H1 (cell line): Measurements from ENCODE around the gene ARID1B. TPM values are rescaled to one million over a fixed set of nuclear protein-coding genes. Genes with fewer than 3 reads are reported as not detected.

Source experiments
- ATF3 ChIP-seq: IDR thresholded peaks from 2 replicates; pipeline ENCODE4 v1.6.1; 2011; ENCODE audit warnings: low read depth, mild to moderate bottlenecking, low read length; ENCODE audit not compliant: insufficient read depth
- BCL11A ChIP-seq, 2 experiments: IDR thresholded peaks; one replicate each; pipeline ENCODE4 v1.6.1; 2011; ENCODE audit warnings: low read depth in 2 of 2, low read length in 2 of 2, mild to moderate bottlenecking in 2 of 2
- CBX5 ChIP-seq: fragments of 300-800, 300-1000 bp; sonication (generic); IDR thresholded peaks from 2 replicates; pipeline ENCODE4 v1.7.1; 2016; ENCODE audit warnings: antibody characterized with exemption, low read length, low read depth
- KDM1A ChIP-seq: fragments of 200-600, 300-600 bp; sonication (generic); IDR thresholded peaks from 2 replicates; pipeline ENCODE4 v1.7.1; 2016; ENCODE audit warnings: mild to moderate bottlenecking, low read length, borderline replicate concordance
- KDM4A ChIP-seq: IDR thresholded peaks from one replicate; pipeline ENCODE4 v1.7.1; 2012; ENCODE audit warnings: low read depth, mild to moderate bottlenecking, moderate library complexity, low read length, inconsistent platforms; ENCODE audit not compliant: severe bottlenecking
- KDM5A ChIP-seq: fragments of 200-600 bp; IDR thresholded peaks from 2 replicates; pipeline ENCODE4 v1.7.1; 2012; ENCODE audit warnings: mild to moderate bottlenecking, low read length, inconsistent platforms, mixed read lengths
- RAD21 ChIP-seq, 2 experiments: IDR thresholded peaks in 1 of 2; conservative IDR thresholded peaks in 1 of 2; 2 replicates each; pipeline ENCODE4 v1.6.1; 2011; ENCODE audit warnings: low read depth in 2 of 2, low read length in 2 of 2, improper control_type of control experiment in 1 of 2, inconsistent platforms in 1 of 2, mild to moderate bottlenecking in 1 of 2, moderate library complexity in 1 of 2
- RBBP5 ChIP-seq: IDR thresholded peaks from 2 replicates; pipeline ENCODE4 v1.7.1; 2012; ENCODE audit warnings: low read depth, mild to moderate bottlenecking, inconsistent platforms, low read length, moderate library complexity, borderline replicate concordance
- SUZ12 ChIP-seq: fragments of 200-600 bp; sonication (generic); IDR thresholded peaks from 2 replicates; pipeline ENCODE4 v1.6.1; 2012; ENCODE audit warnings: mild to moderate bottlenecking, inconsistent platforms, low read length, moderate library complexity, mixed read lengths
- polyA plus RNA-seq, 7 experiments: library from polyadenylated mRNA; depleted of rRNA in 3 of 7; stranded (reverse) in 5 of 7; unstranded in 2 of 7; fragments of >200 nt in 5 of 7; fragments of 200-250 nt in 2 of 7; gene quantifications; 1 replicate in 5 of 7; 2 replicates in 1 of 7; 4 replicates in 1 of 7; pipeline versions ENCODE4 v1.2.1 to v1.2.3, GENCODE V29; 2011 to 2013; ENCODE audit warnings: missing spikeins in 2 of 7, mixed read lengths in 2 of 7
- total RNA-seq: library from RNA; stranded (reverse); fragmentation: NEBNext Ultra II Directional; extraction: Animal tissue kit (Norgen Biotek cat#: 25700); gene quantifications from 2 replicates; pipeline ENCODE4 v1.2.1, GENCODE V29; 2021

The ARID1B gene
- total and polyA plus RNA-seq, 2 of the 8 experiments (the other 6 are each of a cell fraction or from before 2014, with no cell fraction given), result 24.3 to 70.3 TPM

GRCh38 chr6:157012355-157012754, 235.2 kb downstream of the ARID1B start (continued):
- TF ChIP-seq CBX5 (no peak), KDM1A (no peak), ATF3 (no peak), KDM5A (no peak), RBBP5 (no peak), BCL11A (IDR thresholded peaks at IDR 0.05; ENCODE audit: low read depth in 2 of 2, low read length in 2 of 2) (no peak), KDM4A (no peak), SUZ12 (no peak), RAD21 (IDR thresholded peaks at IDR 0.05 in 1 of 2, conservative IDR thresholded peaks at IDR 0.05 in 1 of 2; ENCODE audit: low read depth in 2 of 2, low read length in 2 of 2) (no peak)
